Gastrocnemius medialis (tissue), 4 donors: ENCODE results near the gene TLL2. TPM values are rescaled to one million over a fixed set of nuclear protein-coding genes. Genes with fewer than 3 reads are reported as not detected.

ENCODE experiments used
- ATAC-seq, 2 donors: fragments of 150-250 bp; one replicate each; pipeline ENCODE4 v1.9.1; 2016
- DNase-seq, 2 donors: peaks; one replicate each; pipeline ENCODE4 v3.0.0-alpha.2; 2019
- H3K27ac ChIP-seq, 4 donors: fragments of 200-600 bp; sonication (generic); 1 replicate in 1 of 4; 2 replicates in 3 of 4; pipeline ENCODE4 v1.5.1; 2016 to 2018; ENCODE audit warnings: mild to moderate bottlenecking in 2 of 4, moderate library complexity in 1 of 4
- H3K27me3 ChIP-seq, 3 donors: fragments of 200-600 bp; sonication (generic) in 2 of 3; 1 replicate in 1 of 3; 2 replicates in 2 of 3; pipeline versions ENCODE4 v1.5.1 to v1.6.0; 2016 to 2019; ENCODE audit warnings: mild to moderate bottlenecking in 1 of 3, moderate library complexity in 1 of 3
- H3K36me3 ChIP-seq, 2 donors: fragments of 200-600 bp; sonication (generic) in 1 of 2; one replicate each; pipeline ENCODE4 v1.5.1; 2017 to 2018
- H3K4me1 ChIP-seq, 2 donors: fragments of 200-600 bp; sonication (generic) in 1 of 2; one replicate each; pipeline ENCODE4 v1.5.1; 2016 to 2017; ENCODE audit warnings: mild to moderate bottlenecking in 2 of 2
- H3K4me3 ChIP-seq, 4 donors: fragments of 200-600 bp; sonication (generic) in 3 of 4; 1 replicate in 1 of 4; 2 replicates in 3 of 4; pipeline ENCODE4 v1.5.1; 2016 to 2019; ENCODE audit warnings: mild to moderate bottlenecking in 2 of 4
- H3K9me3 ChIP-seq, 3 donors: fragments of 200-600 bp; sonication (generic) in 2 of 3; 1 replicate in 1 of 3; 2 replicates in 2 of 3; pipeline ENCODE4 v1.5.1; 2016 to 2019
- CTCF ChIP-seq, 5 experiments: fragments of 450-650 bp in 3 of 5; fragments of 200-600 bp in 2 of 5; sonication (generic) in 2 of 5; IDR thresholded peaks in 4 of 5; conservative IDR thresholded peaks in 1 of 5; 1 replicate in 4 of 5; 2 replicates in 1 of 5; pipeline ENCODE4 v1.5.1; 2016 to 2019; ENCODE audit warnings: antibody characterized with exemption in 5 of 5, mild to moderate bottlenecking in 3 of 5, moderate library complexity in 3 of 5
- POLR2A ChIP-seq, 2 donors: fragments of 450-650 bp; IDR thresholded peaks; one replicate each; pipeline ENCODE4 v1.6.1; 2017; ENCODE audit warnings: antibody characterized with exemption in 2 of 2, mild to moderate bottlenecking in 2 of 2, moderate library complexity in 2 of 2
- in situ Hi-C, 4 donors: fragments of 200-750 bp; cut with MboI; loops; one replicate each; pipeline versions ENCODE4 v1.15.0 to v1.8.0; 2017; ENCODE audit warnings: low sequenced_read_pairs in 4 of 4
- intact Hi-C: fragments of 100-400 bp; cut with DNase I; formaldehyde crosslinking; loops from one replicate; pipeline ENCODE4 v1.15.1; 2023; ENCODE audit warnings: low total_unique reads
- total RNA-seq, 4 donors: library from RNA; depleted of rRNA; stranded (reverse); fragments of >200 nt; gene quantifications; one replicate each; pipeline versions ENCODE4 v1.1.0 to v1.2.3, GENCODE V29; 2016

The TLL2 gene
- total RNA-seq, 4 donors from 2014 or later: 0.10 to 1.0 (median 0.44) TPM; not detected in 1

- no peak for DNase-seq
- peaks cover 0 to 6% of the 10 kb centered on the region in 2 donors for H3K4me1 ChIP-seq
- TF ChIP-seq CTCF (IDR thresholded peaks at IDR 0.05 in 4 of 5, conservative IDR thresholded peaks at IDR 0.05 in 1 of 5) (no peak), POLR2A (IDR thresholded peaks at IDR 0.05) (no peak)
- in situ Hi-C loops (loop anchor here (10.0 to 25.0 kb wide), 5 partner anchors 136 to 836 kb away; partner anchors contain the start of gene TLL2 (in 2 of the 4)), intact Hi-C loops (loop anchor here (5.0 to 10.0 kb wide), 2 partner anchors 456 to 838 kb away; partner anchors contain the start of gene LCOR)
- no peaks in the 10 kb centered on the region for H3K36me3 ChIP-seq
- H3K27ac ChIP-seq: no peak overlapping the region
- no peaks in the 10 kb centered on the region for H3K9me3 ChIP-seq
- no peak overlapping the region for H3K4me3 ChIP-seq
- no peaks in the 10 kb centered on the region for H3K27me3 ChIP-seq
- no peak for ATAC-seq
These were observed 137.2 kb downstream of the TLL2 start for GRCh38 chr10:96376483-96376882.

GRCh38 chr10:96374985-96375830 is 138.5 kb downstream of the TLL2 start:
- Histone ChIP-seq H3K4me3 (peak overlapping the region; percentile 38 to 71 (median 52)), H3K36me3 (no peaks in the 10 kb centered on the region), H3K9me3 (no peaks in the 10 kb centered on the region), H3K27ac (no peak overlapping the region), H3K4me1 (peaks cover 0 to 6% of the 10 kb centered on the region in 2 donors), H3K27me3 (no peaks in the 10 kb centered on the region)
- ATAC-seq: peak; percentile 97
- in situ Hi-C loops: loop anchor here (10.0 to 25.0 kb wide), 5 partner anchors 137 to 837 kb away; partner anchors contain the start of gene TLL2 (in 2 of the 4)
- DNase-seq: peak; percentile 61 to 77
- peak; percentile 74 to 95 (median 85) for TF ChIP-seq CTCF (IDR thresholded peaks at IDR 0.05 in 4 of 5, conservative IDR thresholded peaks at IDR 0.05 in 1 of 5)
- TF ChIP-seq POLR2A (IDR thresholded peaks at IDR 0.05): no peak
- intact Hi-C loops: loop anchor here (1.0 to 10.0 kb wide), 4 partner anchors 16 to 840 kb away; partner anchors contain the start of genes LCOR and TLL2

- TF ChIP-seq POLR2A (IDR thresholded peaks at IDR 0.05): no peak
- TF ChIP-seq CTCF (IDR thresholded peaks at IDR 0.05 in 4 of 5, conservative IDR thresholded peaks at IDR 0.05 in 1 of 5): no peak
- in situ Hi-C loops: loop anchor here in 1 of 4 donors (10.0 kb wide), 2 partner anchors 140 to 450 kb away; partner anchors contain the start of gene TLL2
- Histone ChIP-seq H3K36me3 (no peaks in the 10 kb centered on the region), H3K27ac (no peak overlapping the region), H3K4me1 (peaks cover 0 to 6% of the 10 kb centered on the region in 2 donors), H3K27me3 (no peaks in the 10 kb centered on the region), H3K4me3 (peak overlapping the region; percentile 38 to 71 (median 52)), H3K9me3 (no peaks in the 10 kb centered on the region)
- no peak for DNase-seq
- no peak for ATAC-seq
- intact Hi-C loops: loop anchor here (2.0 to 10.0 kb wide), 2 partner anchors 16 to 840 kb away; no protein-coding TSS in a partner anchor
These were observed 139.1 kb downstream of the TLL2 start for GRCh38 chr10:96374639-96374984.

- H3K27ac ChIP-seq: no peak overlapping the region
- H3K27me3 ChIP-seq: no peaks in the 10 kb centered on the region
- TF ChIP-seq CTCF (IDR thresholded peaks at IDR 0.05 in 4 of 5, conservative IDR thresholded peaks at IDR 0.05 in 1 of 5) (no peak), POLR2A (IDR thresholded peaks at IDR 0.05) (no peak)
- DNase-seq (no peak), ATAC-seq (no peak)
- no peak overlapping the region for H3K4me3 ChIP-seq
- intact Hi-C loops (loop anchor here (2.0 to 10.0 kb wide), 2 partner anchors 17 to 841 kb away; no protein-coding TSS in a partner anchor), in situ Hi-C loops (loop anchor here in 1 of 4 donors (10.0 kb wide), 2 partner anchors 141 to 451 kb away; partner anchors contain the start of gene TLL2)
- H3K36me3 ChIP-seq: no peaks in the 10 kb centered on the region
- H3K4me1 ChIP-seq: peaks cover 0 to 6% of the 10 kb centered on the region in 2 donors
- no peaks in the 10 kb centered on the region for H3K9me3 ChIP-seq
These were observed 139.7 kb downstream of the TLL2 start for GRCh38 chr10:96374004-96374403.
